ENCODE measurements around the gene ADAMTS17.

DNA sequence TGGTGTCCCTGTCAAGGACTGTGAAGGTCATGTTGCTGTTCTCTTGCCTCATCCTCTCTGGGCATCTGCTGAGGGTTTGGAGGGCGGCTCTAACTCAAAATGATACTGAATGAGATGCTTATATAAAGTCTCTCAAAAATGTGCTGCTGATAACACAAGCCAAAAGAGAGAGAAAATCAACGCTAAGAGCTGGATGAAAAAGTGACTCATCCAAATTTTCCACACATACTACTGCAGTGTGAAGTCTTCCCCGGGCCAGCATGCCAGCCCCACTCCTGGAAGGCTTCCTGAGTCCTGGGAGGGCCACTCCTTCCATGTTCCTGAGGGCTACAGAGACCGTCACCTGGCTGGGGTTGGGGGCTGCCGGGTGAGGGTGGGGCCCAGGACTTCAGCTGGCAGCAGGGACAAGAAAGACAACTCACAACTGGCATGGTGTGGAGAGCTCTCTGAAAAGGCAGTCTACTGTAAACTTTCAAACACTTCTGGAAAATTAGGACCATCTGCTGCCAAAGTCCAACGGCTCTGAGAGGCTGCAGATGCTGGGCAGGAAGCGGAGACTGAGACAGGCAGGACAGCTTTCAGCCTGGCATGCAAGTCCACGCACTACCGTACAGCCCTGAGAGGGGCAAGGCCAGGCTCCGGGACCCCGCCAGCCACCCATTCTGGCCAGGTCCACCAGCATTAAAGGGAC, 200.3 kb downstream of the ADAMTS17 start:
- TF ChIP-seq, protein P1, sequence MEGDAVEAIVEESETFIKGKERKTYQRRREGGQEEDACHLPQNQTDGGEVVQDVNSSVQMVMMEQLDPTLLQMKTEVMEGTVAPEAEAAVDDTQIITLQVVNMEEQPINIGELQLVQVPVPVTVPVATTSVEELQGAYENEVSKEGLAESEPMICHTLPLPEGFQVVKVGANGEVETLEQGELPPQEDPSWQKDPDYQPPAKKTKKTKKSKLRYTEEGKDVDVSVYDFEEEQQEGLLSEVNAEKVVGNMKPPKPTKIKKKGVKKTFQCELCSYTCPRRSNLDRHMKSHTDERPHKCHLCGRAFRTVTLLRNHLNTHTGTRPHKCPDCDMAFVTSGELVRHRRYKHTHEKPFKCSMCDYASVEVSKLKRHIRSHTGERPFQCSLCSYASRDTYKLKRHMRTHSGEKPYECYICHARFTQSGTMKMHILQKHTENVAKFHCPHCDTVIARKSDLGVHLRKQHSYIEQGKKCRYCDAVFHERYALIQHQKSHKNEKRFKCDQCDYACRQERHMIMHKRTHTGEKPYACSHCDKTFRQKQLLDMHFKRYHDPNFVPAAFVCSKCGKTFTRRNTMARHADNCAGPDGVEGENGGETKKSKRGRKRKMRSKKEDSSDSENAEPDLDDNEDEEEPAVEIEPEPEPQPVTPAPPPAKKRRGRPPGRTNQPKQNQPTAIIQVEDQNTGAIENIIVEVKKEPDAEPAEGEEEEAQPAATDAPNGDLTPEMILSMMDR (IDR thresholded peaks at IDR 0.05 in 2 of 3, conservative IDR thresholded peaks at IDR 0.05 in 1 of 3; ENCODE audit: borderline replicate concordance in 1 of 3, insufficient read depth in 1 of 3, low read depth in 2 of 3, low read length in 2 of 3), result no peak
- TF ChIP-seq ZNF274 (IDR thresholded peaks at IDR 0.05; ENCODE audit: low read depth, low read length) (no peak), SP1 (IDR thresholded peaks at IDR 0.05; ENCODE audit: low read depth) (no peak), EZH2phosphoT487 (IDR thresholded peaks at IDR 0.05; ENCODE audit: borderline replicate concordance) (no peak), RAD21 (IDR thresholded peaks at IDR 0.05; ENCODE audit: low read depth) (no peak), FOSL1 (IDR thresholded peaks at IDR 0.05; ENCODE audit: low read depth) (no peak), EGR1 (IDR thresholded peaks at IDR 0.05; ENCODE audit: low read depth) (no peak), EZH2 (IDR thresholded peaks at IDR 0.05) (no peak), POLR2A (IDR thresholded peaks at IDR 0.05; ENCODE audit: borderline replicate concordance, extremely low read depth, insufficient read depth, insufficient read length) (no peak), POLR2AphosphoS5 (IDR thresholded peaks at IDR 0.05; ENCODE audit: low read depth, low read length) (no peak)
- TF ChIP-seq, protein P2, sequence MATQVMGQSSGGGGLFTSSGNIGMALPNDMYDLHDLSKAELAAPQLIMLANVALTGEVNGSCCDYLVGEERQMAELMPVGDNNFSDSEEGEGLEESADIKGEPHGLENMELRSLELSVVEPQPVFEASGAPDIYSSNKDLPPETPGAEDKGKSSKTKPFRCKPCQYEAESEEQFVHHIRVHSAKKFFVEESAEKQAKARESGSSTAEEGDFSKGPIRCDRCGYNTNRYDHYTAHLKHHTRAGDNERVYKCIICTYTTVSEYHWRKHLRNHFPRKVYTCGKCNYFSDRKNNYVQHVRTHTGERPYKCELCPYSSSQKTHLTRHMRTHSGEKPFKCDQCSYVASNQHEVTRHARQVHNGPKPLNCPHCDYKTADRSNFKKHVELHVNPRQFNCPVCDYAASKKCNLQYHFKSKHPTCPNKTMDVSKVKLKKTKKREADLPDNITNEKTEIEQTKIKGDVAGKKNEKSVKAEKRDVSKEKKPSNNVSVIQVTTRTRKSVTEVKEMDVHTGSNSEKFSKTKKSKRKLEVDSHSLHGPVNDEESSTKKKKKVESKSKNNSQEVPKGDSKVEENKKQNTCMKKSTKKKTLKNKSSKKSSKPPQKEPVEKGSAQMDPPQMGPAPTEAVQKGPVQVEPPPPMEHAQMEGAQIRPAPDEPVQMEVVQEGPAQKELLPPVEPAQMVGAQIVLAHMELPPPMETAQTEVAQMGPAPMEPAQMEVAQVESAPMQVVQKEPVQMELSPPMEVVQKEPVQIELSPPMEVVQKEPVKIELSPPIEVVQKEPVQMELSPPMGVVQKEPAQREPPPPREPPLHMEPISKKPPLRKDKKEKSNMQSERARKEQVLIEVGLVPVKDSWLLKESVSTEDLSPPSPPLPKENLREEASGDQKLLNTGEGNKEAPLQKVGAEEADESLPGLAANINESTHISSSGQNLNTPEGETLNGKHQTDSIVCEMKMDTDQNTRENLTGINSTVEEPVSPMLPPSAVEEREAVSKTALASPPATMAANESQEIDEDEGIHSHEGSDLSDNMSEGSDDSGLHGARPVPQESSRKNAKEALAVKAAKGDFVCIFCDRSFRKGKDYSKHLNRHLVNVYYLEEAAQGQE (IDR thresholded peaks at IDR 0.05; ENCODE audit: low read depth), result no peak
- TF ChIP-seq, protein P3, sequence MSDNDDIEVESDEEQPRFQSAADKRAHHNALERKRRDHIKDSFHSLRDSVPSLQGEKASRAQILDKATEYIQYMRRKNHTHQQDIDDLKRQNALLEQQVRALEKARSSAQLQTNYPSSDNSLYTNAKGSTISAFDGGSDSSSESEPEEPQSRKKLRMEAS (IDR thresholded peaks at IDR 0.05), result no peak

Data from HCT116 (cell line).